HG03039 (cell line): Measurements from ENCODE around the gene CCDC187.
"Not testable (repeated sequence)": the region's sequence is repeated elsewhere in the genome, so short reads cannot be mapped to it uniquely, and the experiment has no call there.

Experiments used
- ATAC-seq: cut with Tn5 transposase; IDR thresholded peaks from one replicate; pipeline ENCODE4 v1.9.1; 2021; ENCODE audit warnings: mild to moderate bottlenecking, moderate library complexity; ENCODE audit not compliant: unreplicated experiment

The CCDC187 gene

GRCh38 chr9:136327304-136327974 lies 23.5 kb upstream of the CCDC187 start, which contains the start of gene GPSM1:
Gene GPSM1, plus strand, starts transcription at chr9:136327539. Its CDS starts 157 bp downstream, at chr9:136327696.
- no peak for ATAC-seq

GRCh38 chr9:136326761-136327303 lies 22.9 kb upstream of the CCDC187 start:
- no peak for ATAC-seq

GRCh38 chr9:136326061-136326760 lies 22.3 kb upstream of the CCDC187 start:
- ATAC-seq: no peak

- no peak for ATAC-seq
Measured at GRCh38 chr9:136325358-136325757, 21.5 kb upstream of the CCDC187 start.

- no peak for ATAC-seq
Measured at GRCh38 chr9:136324501-136325300, 20.8 kb upstream of the CCDC187 start.

GRCh38 chr9:136323371-136323789 lies 19.5 kb upstream of the CCDC187 start:
- no peak for ATAC-seq

GRCh38 chr9:136322756-136323330 lies 18.9 kb upstream of the CCDC187 start:
- no peak for ATAC-seq

GRCh38 chr9:136321561-136321960 lies 17.7 kb upstream of the CCDC187 start:
- ATAC-seq: no peak

GRCh38 chr9:136320972-136321371 lies 17.1 kb upstream of the CCDC187 start:
- ATAC-seq: not testable (repeated sequence)

- ATAC-seq: not testable (repeated sequence)
Measured at GRCh38 chr9:136319955-136320354, 16.1 kb upstream of the CCDC187 start.

- ATAC-seq: not testable (repeated sequence)
Measured at GRCh38 chr9:136319244-136319643, 15.3 kb upstream of the CCDC187 start.

- no peak for ATAC-seq
Measured at GRCh38 chr9:136318776-136319241, 14.9 kb upstream of the CCDC187 start.

GRCh38 chr9:136318111-136318775 lies 14.3 kb upstream of the CCDC187 start:
- no peak for ATAC-seq

GRCh38 chr9:136317695-136318094 lies 13.8 kb upstream of the CCDC187 start:
- ATAC-seq: no peak

GRCh38 chr9:136316896-136317676 lies 13.2 kb upstream of the CCDC187 start:
- no peak for ATAC-seq

- ATAC-seq: no peak
Measured at GRCh38 chr9:136316271-136316751, 12.4 kb upstream of the CCDC187 start.

- no peak for ATAC-seq
Measured at GRCh38 chr9:136314944-136315343, 11.1 kb upstream of the CCDC187 start.

GRCh38 chr9:136314056-136314416 lies 10.1 kb upstream of the CCDC187 start:
- no peak for ATAC-seq
